HG03457 (cell line): ENCODE measurements around the gene SLC2A9.

Experiments
- ATAC-seq: cut with Tn5 transposase; IDR thresholded peaks from one replicate; pipeline ENCODE4 v1.9.1; 2021; ENCODE audit warnings: moderate number of reproducible peaks; ENCODE audit not compliant: unreplicated experiment

SLC2A9 gene

GRCh38 chr4:10046471-10046870 lies 25.2 kb upstream of the SLC2A9 start:
- no peak for ATAC-seq

- no peak for ATAC-seq
Measured at GRCh38 chr4:10045481-10045880, 24.2 kb upstream of the SLC2A9 start.

- ATAC-seq = no peak
Measured at GRCh38 chr4:10041036-10041435, 19.7 kb upstream of the SLC2A9 start.

GRCh38 chr4:10040049-10040892 lies 19.0 kb upstream of the SLC2A9 start:
- no peak for ATAC-seq

GRCh38 chr4:10036807-10037342 lies 15.6 kb upstream of the SLC2A9 start:
- ATAC-seq = no peak

GRCh38 chr4:10035130-10035529 lies 13.8 kb upstream of the SLC2A9 start:
- ATAC-seq = no peak

GRCh38 chr4:10034612-10035104 lies 13.4 kb upstream of the SLC2A9 start:
- ATAC-seq = no peak

GRCh38 chr4:10034136-10034535 lies 12.8 kb upstream of the SLC2A9 start:
- ATAC-seq = no peak

GRCh38 chr4:10033191-10033881 lies 12.0 kb upstream of the SLC2A9 start:
- no peak for ATAC-seq

GRCh38 chr4:10032625-10033024 lies 11.3 kb upstream of the SLC2A9 start:
- ATAC-seq = no peak

- no peak for ATAC-seq
Measured at GRCh38 chr4:10031668-10032590, 10.6 kb upstream of the SLC2A9 start.

GRCh38 chr4:10030972-10031667 lies 9.8 kb upstream of the SLC2A9 start:
- no peak for ATAC-seq

- no peak for ATAC-seq
Measured at GRCh38 chr4:10029403-10029802, 8.1 kb upstream of the SLC2A9 start.

GRCh38 chr4:10028910-10029309 lies 7.6 kb upstream of the SLC2A9 start:
- ATAC-seq = no peak

GRCh38 chr4:10026485-10026884 lies 5.2 kb upstream of the SLC2A9 start:
- ATAC-seq = no peak

- no peak for ATAC-seq
Measured at GRCh38 chr4:10025230-10025806, 4.0 kb upstream of the SLC2A9 start.

- no peak for ATAC-seq
Measured at GRCh38 chr4:10024303-10024702, 3.0 kb upstream of the SLC2A9 start.

GRCh38 chr4:10023806-10024205 lies 2.5 kb upstream of the SLC2A9 start:
- no peak for ATAC-seq

- no peak for ATAC-seq
Measured at GRCh38 chr4:10023050-10023419, 1.7 kb upstream of the SLC2A9 start.
